ENCODE measurements around the gene MYL10.

GRCh38 chr7:101595246-101595645, 33.9 kb downstream of the MYL10 start:
- no peak for TF ChIP-seq CTCF (IDR thresholded peaks at IDR 0.05; ENCODE audit: low read depth, low read length)
- no peak for TF ChIP-seq POLR2A (IDR thresholded peaks at IDR 0.05; ENCODE audit: extremely low read depth, insufficient read length)

Data from NB4 (cell line).